ENCODE results near the gene SUSD1. TPM values are rescaled to one million over a fixed set of nuclear protein-coding genes. Genes with fewer than 3 reads are reported as not detected.

Gene SUSD1
- total and polyA plus RNA-seq, 9 of the 15 experiments (the other 6 are each of a cell fraction or from before 2014, with no cell fraction given), result 10.9 to 44.4 (median 36.1) TPM

- TF ChIP-seq, protein P1, sequence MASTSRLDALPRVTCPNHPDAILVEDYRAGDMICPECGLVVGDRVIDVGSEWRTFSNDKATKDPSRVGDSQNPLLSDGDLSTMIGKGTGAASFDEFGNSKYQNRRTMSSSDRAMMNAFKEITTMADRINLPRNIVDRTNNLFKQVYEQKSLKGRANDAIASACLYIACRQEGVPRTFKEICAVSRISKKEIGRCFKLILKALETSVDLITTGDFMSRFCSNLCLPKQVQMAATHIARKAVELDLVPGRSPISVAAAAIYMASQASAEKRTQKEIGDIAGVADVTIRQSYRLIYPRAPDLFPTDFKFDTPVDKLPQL (IDR thresholded peaks at IDR 0.05; ENCODE audit: extremely low read depth, insufficient read length), result no peak
- no peak for TF ChIP-seq ZNF263 (CRISPR knock-in tag; IDR thresholded peaks at IDR 0.05; ENCODE audit: borderline replicate concordance)
- no peak for TF ChIP-seq ZNF707 (CRISPR knock-in tag; conservative IDR thresholded peaks at IDR 0.05)
- TF ChIP-seq HIVEP1 (CRISPR knock-in tag; IDR thresholded peaks at IDR 0.05), result 0 out of 2 replicates have a peak, but pooled peaks have one; percentile 33
- no peak for TF ChIP-seq PBX2 (CRISPR knock-in tag; IDR thresholded peaks at IDR 0.05; ENCODE audit: low read depth)
- 0 out of 2 replicates have a peak, but pooled peaks have one; percentile 22 for TF ChIP-seq PBX2 (tag; conservative IDR thresholded peaks at IDR 0.05; ENCODE audit: low read depth)
- TF ChIP-seq ESRRB (CRISPR knock-in tag; IDR thresholded peaks at IDR 0.05; ENCODE audit: borderline replicate concordance), result no peak
- TF ChIP-seq BMI1 (IDR thresholded peaks at IDR 0.05; ENCODE audit: low read length), result no peak
- TF ChIP-seq KDM5B (IDR thresholded peaks at IDR 0.05; ENCODE audit: insufficient replicate concordance, low read depth, low read length), result no peak
- no peak for TF ChIP-seq ZNF778 (CRISPR knock-in tag; IDR thresholded peaks at IDR 0.05)
- no peak for TF ChIP-seq E4F1 (CRISPR knock-in tag; IDR thresholded peaks at IDR 0.05; ENCODE audit: borderline replicate concordance)
- TF ChIP-seq, protein P2, sequence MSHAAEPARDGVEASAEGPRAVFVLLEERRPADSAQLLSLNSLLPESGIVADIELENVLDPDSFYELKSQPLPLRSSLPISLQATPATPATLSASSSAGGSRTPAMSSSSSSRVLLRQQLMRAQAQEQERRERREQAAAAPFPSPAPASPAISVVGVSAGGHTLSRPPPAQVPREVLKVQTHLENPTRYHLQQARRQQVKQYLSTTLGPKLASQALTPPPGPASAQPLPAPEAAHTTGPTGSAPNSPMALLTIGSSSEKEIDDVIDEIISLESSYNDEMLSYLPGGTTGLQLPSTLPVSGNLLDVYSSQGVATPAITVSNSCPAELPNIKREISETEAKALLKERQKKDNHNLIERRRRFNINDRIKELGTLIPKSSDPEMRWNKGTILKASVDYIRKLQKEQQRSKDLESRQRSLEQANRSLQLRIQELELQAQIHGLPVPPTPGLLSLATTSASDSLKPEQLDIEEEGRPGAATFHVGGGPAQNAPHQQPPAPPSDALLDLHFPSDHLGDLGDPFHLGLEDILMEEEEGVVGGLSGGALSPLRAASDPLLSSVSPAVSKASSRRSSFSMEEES (CRISPR knock-in tag; IDR thresholded peaks at IDR 0.05), result no peak
- no peak for TF ChIP-seq SMARCB1 (IDR thresholded peaks at IDR 0.05; ENCODE audit: insufficient read length, low read depth)
- no peak for TF ChIP-seq ZNF253 (CRISPR knock-in tag; conservative IDR thresholded peaks at IDR 0.05)
- no peak for TF ChIP-seq MCM5 (IDR thresholded peaks at IDR 0.05; ENCODE audit: low read depth)
- TF ChIP-seq SMAD1 (IDR thresholded peaks at IDR 0.05; ENCODE audit: low read depth, low read length, partially characterized antibody), result no peak
- no peak for TF ChIP-seq TSC22D4 (tag; IDR thresholded peaks at IDR 0.05)
- no peak for TF ChIP-seq ZNF830 (CRISPR knock-in tag; IDR thresholded peaks at IDR 0.05)
- no peak for TF ChIP-seq TOE1 (IDR thresholded peaks at IDR 0.05; ENCODE audit: borderline replicate concordance)
- TF ChIP-seq TOE1 (CRISPR knock-in tag; IDR thresholded peaks at IDR 0.05; ENCODE audit: borderline replicate concordance, low read depth), result no peak
- TF ChIP-seq ZNF232 (CRISPR knock-in tag; IDR thresholded peaks at IDR 0.05), result no peak
- no peak for TF ChIP-seq FOXP1 (CRISPR knock-in tag; IDR thresholded peaks at IDR 0.05)
- peak; percentile 31; the same call in 1 of the 2 replicates for TF ChIP-seq PTTG1 (tag; IDR thresholded peaks at IDR 0.05; ENCODE audit: low read depth)
Observed at GRCh38 chr9:112194969-112195431, 19.9 kb upstream of the SUSD1 start (continued).

All from K562 (cell line).